ENCODE measurements around the gene PSD.
A peak's percentile ranks its signal among the peaks of the same experiment; 100 is the strongest.

GRCh38 chr10:102422545-102423129 lies 4.1 kb upstream of the PSD start:
- TF ChIP-seq CTCF (IDR thresholded peaks at IDR 0.05) (peak; percentile 96), ZFX (IDR thresholded peaks at IDR 0.05; ENCODE audit: borderline replicate concordance) (no peak)
